ENCODE results near the gene HPCA. TPM values are rescaled to one million over a fixed set of nuclear protein-coding genes. Genes with fewer than 3 reads are reported as not detected.

The HPCA gene
- total and polyA plus RNA-seq, 2 donors (not counting 3 experiments of a cell fraction or from before 2014, with no cell fraction given) = not detected

DNA sequence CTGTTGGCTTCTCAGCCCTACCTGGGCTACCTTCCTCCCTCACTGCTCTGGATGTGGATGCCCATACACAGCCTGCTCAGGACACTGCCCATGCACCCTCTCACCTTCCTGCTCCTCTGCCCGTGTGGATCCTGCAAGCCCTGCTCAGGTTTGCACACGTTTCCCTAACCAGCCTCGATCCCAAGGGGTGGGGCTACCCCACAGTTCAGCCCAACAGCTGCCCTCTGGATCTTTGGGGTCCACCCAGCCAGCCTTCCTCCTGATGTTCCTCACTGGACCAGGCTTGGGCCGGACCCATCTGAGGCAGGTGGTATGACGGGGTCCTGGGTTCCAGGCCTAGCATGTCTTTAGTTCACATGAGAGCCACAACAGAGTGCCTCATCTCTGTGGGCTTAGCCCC, 10.2 kb downstream of the HPCA start:
- CTCF ChIA-PET = interaction anchor here (1.1 to 2.1 kb wide), 5 partner anchors 9 to 190 kb away, joined by 3 to 13 read pairs (median 4); partner anchors contain the start of gene HPCA

More for the DNA sequence above, 10.2 kb downstream of the HPCA start:
- DNase-seq (ENCODE audit: low read depth, low spot score) (no peak), FAIRE-seq (no peak)
- no peak overlapping the region for H3K27ac ChIP-seq (ENCODE audit: insufficient read depth, low read depth, low read length)
- POLR2A ChIA-PET = no interaction called here
- H3K4me3 ChIP-seq (replicated peaks in 1 of 3; ENCODE audit: insufficient read depth in 1 of 3, low read depth in 1 of 3, low read length in 3 of 3) = no peak overlapping the region
- BruUV-seq (replicated peaks) = no TSS peak
- no peak overlapping the region for H3K9ac ChIP-seq (replicated peaks; ENCODE audit: extremely low read depth, insufficient read depth, low read length)
- H3K9me3 ChIP-seq (replicated peaks; ENCODE audit: control insufficient read depth, insufficient read depth, low read length) = no peaks in the 10 kb centered on the region
- H3K79me2 ChIP-seq (ENCODE audit: control insufficient read depth, insufficient read depth, low read length) = no peaks in the 10 kb centered on the region
- H4K20me1 ChIP-seq (replicated peaks; ENCODE audit: control insufficient read depth, extremely low read depth, insufficient read depth, low read length) = no peaks in the 10 kb centered on the region
- peaks cover 13% of the 10 kb centered on the region for H3K4me1 ChIP-seq (ENCODE audit: control insufficient read depth, extremely low read depth, insufficient read depth, low read length)
- dilution Hi-C loops (cut with MboI; ENCODE audit: extremely low pct_ligation_motif_present, low sequenced_read_pairs) (no loop called here), intact Hi-C loops (cut with micrococcal nuclease) (no loop called here)
- peaks cover 10 to 14% of the 10 kb centered on the region in 2 experiments for H3K27me3 ChIP-seq (ENCODE audit: control insufficient read depth in 2 of 2, insufficient read depth in 2 of 2, low read length in 2 of 2)
- H3K36me3 ChIP-seq (ENCODE audit: control insufficient read depth in 2 of 2, extremely low read depth in 1 of 2, insufficient read depth in 2 of 2, low read length in 2 of 2) = no peaks in the 10 kb centered on the region
- no peaks in the 10 kb centered on the region for H3K9me1 ChIP-seq (replicated peaks; ENCODE audit: control insufficient read depth, extremely low read depth, insufficient read depth, low read length)
- H3K4me2 ChIP-seq (ENCODE audit: insufficient read depth, low read length) = no peak overlapping the region
- TF ChIP-seq JUN (IDR thresholded peaks at IDR 0.05; ENCODE audit: borderline replicate concordance, insufficient read depth, insufficient read length, low read depth) = no peak
- no peak for TF ChIP-seq POLR2A (IDR thresholded peaks at IDR 0.05; ENCODE audit: low read depth, low read length)
- TF ChIP-seq FOS (IDR thresholded peaks at IDR 0.05; ENCODE audit: borderline replicate concordance, insufficient read depth, low read length) = no peak
- TF ChIP-seq, protein P1, sequence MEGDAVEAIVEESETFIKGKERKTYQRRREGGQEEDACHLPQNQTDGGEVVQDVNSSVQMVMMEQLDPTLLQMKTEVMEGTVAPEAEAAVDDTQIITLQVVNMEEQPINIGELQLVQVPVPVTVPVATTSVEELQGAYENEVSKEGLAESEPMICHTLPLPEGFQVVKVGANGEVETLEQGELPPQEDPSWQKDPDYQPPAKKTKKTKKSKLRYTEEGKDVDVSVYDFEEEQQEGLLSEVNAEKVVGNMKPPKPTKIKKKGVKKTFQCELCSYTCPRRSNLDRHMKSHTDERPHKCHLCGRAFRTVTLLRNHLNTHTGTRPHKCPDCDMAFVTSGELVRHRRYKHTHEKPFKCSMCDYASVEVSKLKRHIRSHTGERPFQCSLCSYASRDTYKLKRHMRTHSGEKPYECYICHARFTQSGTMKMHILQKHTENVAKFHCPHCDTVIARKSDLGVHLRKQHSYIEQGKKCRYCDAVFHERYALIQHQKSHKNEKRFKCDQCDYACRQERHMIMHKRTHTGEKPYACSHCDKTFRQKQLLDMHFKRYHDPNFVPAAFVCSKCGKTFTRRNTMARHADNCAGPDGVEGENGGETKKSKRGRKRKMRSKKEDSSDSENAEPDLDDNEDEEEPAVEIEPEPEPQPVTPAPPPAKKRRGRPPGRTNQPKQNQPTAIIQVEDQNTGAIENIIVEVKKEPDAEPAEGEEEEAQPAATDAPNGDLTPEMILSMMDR (IDR thresholded peaks at IDR 0.05; ENCODE audit: extremely low read depth in 1 of 2, insufficient read depth in 1 of 2, low read depth in 1 of 2, low read length in 2 of 2) = no peak
- TF ChIP-seq POLR2AphosphoS5 (IDR thresholded peaks at IDR 0.05; ENCODE audit: insufficient read depth, low read depth, low read length) = no peak
- no peak for TF ChIP-seq MYC (IDR thresholded peaks at IDR 0.05; ENCODE audit: low read depth, low read length)
- TF ChIP-seq, protein P2, sequence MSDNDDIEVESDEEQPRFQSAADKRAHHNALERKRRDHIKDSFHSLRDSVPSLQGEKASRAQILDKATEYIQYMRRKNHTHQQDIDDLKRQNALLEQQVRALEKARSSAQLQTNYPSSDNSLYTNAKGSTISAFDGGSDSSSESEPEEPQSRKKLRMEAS (IDR thresholded peaks at IDR 0.05; ENCODE audit: insufficient read depth, insufficient read length) = no peak
- no peak for TF ChIP-seq GATA2 (IDR thresholded peaks at IDR 0.05; ENCODE audit: insufficient read depth, insufficient read length, low read depth, low read length)
- no peak overlapping the region for H2AFZ ChIP-seq (ENCODE audit: low read depth, low read length)

Data from endothelial cell of umbilical vein (primary cell).